H1 (cell line): ENCODE results near the gene GPX8. TPM values are rescaled to one million over a fixed set of nuclear protein-coding genes. Genes with fewer than 3 reads are reported as not detected.

Experiments
- CTCF ChIA-PET: fragments of 300-600 bp; sonication (Branson Sonifier 250); formaldehyde crosslinking; loops from one replicate; lab custom pipeline; 2021; ENCODE audit not compliant: partially characterized antibody; lab: Charles Lee
- POLR2A ChIA-PET: fragments of 300-600 bp; sonication (Branson Sonifier 250); formaldehyde crosslinking; loops from one replicate; lab custom pipeline; 2021; ENCODE audit warnings: inconsistent platforms; ENCODE audit not compliant: partially characterized antibody; lab: Charles Lee
- DNase-seq, 2 experiments: peaks; one replicate each; pipeline versions ENCODE4 v3.0.0 to v3.0.0-alpha.2; 2010 to 2022; ENCODE audit warnings: low spot score in 2 of 2, low read depth in 1 of 2, mixed read lengths in 1 of 2
- FAIRE-seq: peaks from 2 replicates; lab custom pipeline; 2011; peaks lifted over from hg19 to GRCh38; lab: Jason Lieb, UNC
- H2AFZ ChIP-seq: 2 replicates; pipeline ENCODE4 v1.8.1; 2012; ENCODE audit warnings: low read length, inconsistent platforms
- H2AK5ac ChIP-seq: 2 replicates; pipeline ENCODE4 v1.6.1; 2013; ENCODE audit warnings: low read depth, low read length
- H2BK120ac ChIP-seq: replicated peaks from 2 replicates; pipeline ENCODE3; 2013; ENCODE audit warnings: low read depth, low read length, inconsistent platforms
- H2BK12ac ChIP-seq: 2 replicates; pipeline ENCODE4 v1.6.1; 2013; ENCODE audit warnings: low read depth, low read length
- H2BK15ac ChIP-seq: 2 replicates; pipeline ENCODE4 v1.6.1; 2013; ENCODE audit warnings: low read length
- H2BK20ac ChIP-seq: 2 replicates; pipeline ENCODE4 v1.6.1; 2013; ENCODE audit warnings: low read length
- H2BK5ac ChIP-seq: 2 replicates; pipeline ENCODE4 v1.6.1; 2013; ENCODE audit warnings: low read depth, low read length
- H3K14ac ChIP-seq: 2 replicates; pipeline ENCODE4 v1.6.1; 2013; ENCODE audit warnings: inconsistent platforms; ENCODE audit not compliant: insufficient read length
- H3K18ac ChIP-seq: 2 replicates; pipeline ENCODE4 v1.6.1; 2013; ENCODE audit warnings: low read length; ENCODE audit errors: extremely low read depth
- H3K23ac ChIP-seq: 2 replicates; pipeline ENCODE4 v1.6.1; 2013; ENCODE audit warnings: inconsistent platforms; ENCODE audit not compliant: insufficient read length
- H3K23me2 ChIP-seq: 2 replicates; pipeline ENCODE4 v1.6.1; 2013; ENCODE audit warnings: low read depth, low read length
- H3K27ac ChIP-seq: 2 replicates; pipeline ENCODE4 v1.6.1; 2011; ENCODE audit warnings: low read depth, low read length, inconsistent platforms
- H3K27me3 ChIP-seq, 4 experiments: replicated peaks in 1 of 4; 1 replicate in 1 of 4; 2 replicates in 3 of 4; pipeline versions ENCODE4 v1.6.1 to v1.8.1; 2011 to 2013; ENCODE audit warnings: low read length in 3 of 4, mild to moderate bottlenecking in 3 of 4, inconsistent platforms in 2 of 4, mixed read lengths in 2 of 4, moderate library complexity in 1 of 4; ENCODE audit not compliant: control insufficient read depth in 3 of 4, insufficient read depth in 3 of 4; ENCODE audit errors: extremely low read depth in 1 of 4
- H3K36me3 ChIP-seq, 4 experiments: 2 replicates each; pipeline versions ENCODE4 v1.6.1 to v1.8.1; 2011 to 2013; ENCODE audit warnings: mild to moderate bottlenecking in 4 of 4, low read length in 3 of 4, moderate library complexity in 2 of 4, control low read depth in 1 of 4, inconsistent platforms in 1 of 4; ENCODE audit not compliant: insufficient read depth in 4 of 4, control insufficient read depth in 2 of 4
- H3K4ac ChIP-seq: replicated peaks from 2 replicates; pipeline ENCODE3; 2013; ENCODE audit warnings: low read length, low read depth, mixed read lengths, inconsistent platforms; ENCODE audit not compliant: insufficient read length
- H3K4me1 ChIP-seq, 4 experiments: replicated peaks in 1 of 4; 1 replicate in 1 of 4; 2 replicates in 3 of 4; pipeline versions ENCODE4 v1.6.1 to v1.8.1; 2011 to 2013; ENCODE audit warnings: low read length in 3 of 4, inconsistent platforms in 2 of 4, mixed read lengths in 1 of 4; ENCODE audit not compliant: insufficient read depth in 4 of 4, control insufficient read depth in 3 of 4
- H3K4me2 ChIP-seq, 2 experiments: 2 replicates each; pipeline versions ENCODE4 v1.6.1 to v1.8.1; 2011 to 2013; ENCODE audit warnings: low read depth in 2 of 2, low read length in 2 of 2, control low read depth in 1 of 2, inconsistent platforms in 1 of 2, mild to moderate bottlenecking in 1 of 2; ENCODE audit not compliant: insufficient read depth in 1 of 2
- H3K4me3 ChIP-seq, 4 experiments: fragments of 200-600, 300-600 bp in 1 of 4; sonication (generic), shearing (Covaris generic), sonication (Bioruptor Twin) in 1 of 4; 2 replicates each; pipeline versions ENCODE4 v1.5.1 to v1.8.1; 2011 to 2016; ENCODE audit warnings: low read length in 4 of 4, low read depth in 3 of 4, control low read depth in 2 of 4, inconsistent platforms in 2 of 4, mild to moderate bottlenecking in 2 of 4, mixed read lengths in 1 of 4, moderate library complexity in 1 of 4; ENCODE audit not compliant: insufficient read depth in 2 of 4; ENCODE audit errors: extremely low read depth in 1 of 4
- H3K56ac ChIP-seq: replicated peaks from 2 replicates; pipeline ENCODE3; 2013; ENCODE audit warnings: low read depth, mild to moderate bottlenecking, mixed read lengths, low read length, inconsistent platforms; ENCODE audit not compliant: insufficient read length
- H3K79me1 ChIP-seq: 2 replicates; pipeline ENCODE4 v1.6.1; 2013; ENCODE audit warnings: low read depth, low read length, control low read depth
- H3K79me2 ChIP-seq, 2 experiments: 2 replicates each; pipeline versions ENCODE4 v1.6.1 to v1.8.1; 2012 to 2013; ENCODE audit warnings: low read length in 2 of 2, mild to moderate bottlenecking in 2 of 2, inconsistent platforms in 1 of 2; ENCODE audit not compliant: insufficient read depth in 2 of 2, control insufficient read depth in 1 of 2
- H3K9ac ChIP-seq, 4 experiments: replicated peaks in 1 of 4; 1 replicate in 1 of 4; 2 replicates in 3 of 4; pipeline versions ENCODE4 v1.6.1 to v1.8.1; 2011 to 2013; ENCODE audit warnings: low read depth in 3 of 4, low read length in 3 of 4, control low read depth in 2 of 4, mild to moderate bottlenecking in 2 of 4, moderate library complexity in 2 of 4, inconsistent platforms in 1 of 4; ENCODE audit errors: extremely low read depth in 1 of 4
- H3K9me3 ChIP-seq, 2 experiments: 2 replicates each; pipeline versions ENCODE4 v1.6.1 to v1.8.1; 2012 to 2013; ENCODE audit warnings: mild to moderate bottlenecking in 2 of 2, moderate library complexity in 2 of 2, control low read depth in 1 of 2, inconsistent platforms in 1 of 2, low read depth in 1 of 2, low read length in 1 of 2, mixed read lengths in 1 of 2; ENCODE audit not compliant: insufficient read depth in 2 of 2
- H4K20me1 ChIP-seq, 2 experiments: replicated peaks in 1 of 2; 2 replicates each; pipeline versions ENCODE3 to v1.8.1; 2011 to 2013; ENCODE audit warnings: inconsistent platforms in 2 of 2, low read length in 2 of 2, mild to moderate bottlenecking in 1 of 2; ENCODE audit not compliant: insufficient read depth in 2 of 2, control insufficient read depth in 1 of 2
- H4K5ac ChIP-seq: 2 replicates; pipeline ENCODE4 v1.6.1; 2013; ENCODE audit warnings: low read length, low read depth, mixed read lengths, inconsistent platforms; ENCODE audit not compliant: insufficient read length
- H4K8ac ChIP-seq: 2 replicates; pipeline ENCODE4 v1.8.0; 2013; ENCODE audit warnings: mild to moderate bottlenecking, moderate library complexity, low read length, inconsistent platforms; ENCODE audit not compliant: insufficient read depth; ENCODE audit errors: extremely low read depth
- H4K91ac ChIP-seq: replicated peaks from 2 replicates; pipeline ENCODE3; 2013; ENCODE audit warnings: low read length, mixed read lengths, inconsistent platforms; ENCODE audit not compliant: insufficient read length
- EP300 ChIP-seq, 2 experiments: IDR thresholded peaks; 1 replicate in 1 of 2; 2 replicates in 1 of 2; pipeline ENCODE4 v1.6.1; 2011 to 2012; ENCODE audit warnings: low read depth in 2 of 2, low read length in 2 of 2, mild to moderate bottlenecking in 2 of 2, borderline replicate concordance in 1 of 2, inconsistent platforms in 1 of 2, moderate library complexity in 1 of 2
- EZH2 ChIP-seq: fragments of 200-600 bp; sonication (generic); IDR thresholded peaks from 2 replicates; pipeline ENCODE4 v1.7.1; 2012; ENCODE audit warnings: low read depth, mild to moderate bottlenecking, moderate library complexity, low read length, inconsistent platforms; ENCODE audit not compliant: severe bottlenecking
- GTF2F1 ChIP-seq: IDR thresholded peaks from 2 replicates; pipeline ENCODE4 v1.6.1; 2012; ENCODE audit warnings: low read depth, low read length, improper control_type of control experiment, borderline replicate concordance
- HDAC2 ChIP-seq, 2 experiments: fragments of 300-600 bp in 1 of 2; sonication (generic) in 1 of 2; IDR thresholded peaks; 2 replicates each; pipeline ENCODE4 v1.6.1; 2011 to 2012; ENCODE audit warnings: low read depth in 2 of 2, low read length in 2 of 2, mild to moderate bottlenecking in 2 of 2, moderate library complexity in 2 of 2, borderline replicate concordance in 1 of 2, inconsistent platforms in 1 of 2
- POU5F1 ChIP-seq: IDR thresholded peaks from 2 replicates; pipeline ENCODE4 v1.6.1; 2011; ENCODE audit warnings: low read depth, mild to moderate bottlenecking, low read length, moderate library complexity
- RBBP5 ChIP-seq: IDR thresholded peaks from 2 replicates; pipeline ENCODE4 v1.7.1; 2012; ENCODE audit warnings: low read depth, mild to moderate bottlenecking, inconsistent platforms, low read length, moderate library complexity, borderline replicate concordance
- SIRT6 ChIP-seq: IDR thresholded peaks from one replicate; pipeline ENCODE4 v1.7.1; 2012; ENCODE audit warnings: low read length, inconsistent platforms
- WGBS, 2 experiments: shearing (Covaris generic) in 1 of 2; methylation state at CpG; one replicate each; pipeline versions ENCODE4 v1.1.6 to v1.1.7; 2013 to 2015; ENCODE audit warnings: low lambda C conversion rate in 2 of 2, mixed read lengths in 2 of 2, inconsistent platforms in 1 of 2, low coverage in 1 of 2, missing lambda C conversion rate in 1 of 2; ENCODE audit not compliant: insufficient replicate concordance in 2 of 2, insufficient coverage in 1 of 2, insufficient read length in 1 of 2; ENCODE audit errors: extremely low coverage in 1 of 2, missing lambda C conversion rate in 1 of 2; 5-methylcytosine and 5-hydroxymethylcytosine counted together
- polyA plus RNA-seq, 7 experiments: library from polyadenylated mRNA; depleted of rRNA in 3 of 7; stranded (reverse) in 5 of 7; unstranded in 2 of 7; fragments of >200 nt in 5 of 7; fragments of 200-250 nt in 2 of 7; gene quantifications; 1 replicate in 5 of 7; 2 replicates in 1 of 7; 4 replicates in 1 of 7; pipeline versions ENCODE4 v1.2.1 to v1.2.3, GENCODE V29; 2011 to 2013; ENCODE audit warnings: missing spikeins in 2 of 7, mixed read lengths in 2 of 7
- total RNA-seq: library from RNA; stranded (reverse); fragmentation: NEBNext Ultra II Directional; extraction: Animal tissue kit (Norgen Biotek cat#: 25700); gene quantifications from 2 replicates; pipeline ENCODE4 v1.2.1, GENCODE V29; 2021
- TF ChIP-seq, protein P1 (sequence below): IDR thresholded peaks from 2 replicates; pipeline ENCODE4 v1.6.1; 2011; ENCODE audit warnings: low read depth, mild to moderate bottlenecking, low read length; ENCODE audit not compliant: insufficient read depth

GPX8 gene
- total and polyA plus RNA-seq, 2 of the 8 experiments (the other 6 are each of a cell fraction or from before 2014, with no cell fraction given): 19.5 to 60.4 TPM

DNA sequence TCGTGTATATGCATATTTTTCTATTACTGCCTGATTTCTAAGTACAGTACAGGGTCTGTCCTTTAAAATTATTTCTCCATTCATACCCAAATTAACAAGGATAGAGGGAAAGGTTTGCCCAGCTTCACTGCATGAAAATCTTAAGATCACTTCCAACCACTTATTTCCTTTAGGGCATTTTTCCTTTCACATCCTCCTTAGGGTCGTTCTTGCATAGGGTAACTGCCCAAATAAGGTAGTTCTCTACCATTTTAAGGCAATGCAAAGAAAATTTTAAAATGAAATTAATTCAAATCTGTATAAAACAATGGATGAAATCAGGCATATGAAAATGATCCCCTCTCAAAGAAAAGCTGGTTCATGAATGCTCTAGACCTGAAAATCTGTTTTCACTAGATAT lies 17.1 kb downstream of the GPX8 start:
- Histone ChIP-seq H3K4ac (no peak overlapping the region), H2BK15ac (no peak overlapping the region), H3K9me3 (no peaks in the 10 kb centered on the region), H3K79me2 (no peaks in the 10 kb centered on the region), H4K91ac (no peak overlapping the region), H3K4me2 (peak overlapping the region; percentile 82 to 90; a peak in 3 of 4 replicates), H3K79me1 (no peaks in the 10 kb centered on the region), H2BK20ac (no peak overlapping the region), H3K36me3 (no peaks in the 10 kb centered on the region), H3K4me3 (peak overlapping the region; percentile 45 to 61 (median 50); a peak in 7 of 8 replicates), H3K18ac (no peak overlapping the region), H3K14ac (no peak overlapping the region), H3K56ac (no peak overlapping the region), H3K23me2 (peaks cover 11% of the 10 kb centered on the region), H2AK5ac (no peak overlapping the region), H4K5ac (no peak overlapping the region), H3K4me1 (peaks cover 0 to 8% (median 5%) of the 10 kb centered on the region in 4 experiments; a peak in 4 of 7 replicates), H2BK12ac (no peak overlapping the region), H3K27me3 (peaks cover 28 to 68% (median 51%) of the 10 kb centered on the region in 4 experiments), H2BK5ac (no peak overlapping the region), H3K27ac (no peak overlapping the region), H2BK120ac (no peak overlapping the region), H2AFZ (no peak overlapping the region), H4K20me1 (peaks cover 5 to 9% of the 10 kb centered on the region in 2 experiments), H3K23ac (no peak overlapping the region), H3K9ac (no peak overlapping the region), H4K8ac (no peak overlapping the region)
- no peak for FAIRE-seq
- CTCF ChIA-PET: interaction anchor here (0.6 to 9.0 kb wide), 7 partner anchors 8 to 272 kb away, joined by 3 to 143 read pairs (median 3); partner anchors contain the start of genes CCNO and MCIDAS
- no peak for DNase-seq
- 13% methylated on average over 2 of the region's 2 CpGs; no CpG with 5 or more reads in 1 of the 2 experiments for WGBS, 2 experiments
- POLR2A ChIA-PET: interaction anchor here (0.8 to 1.5 kb wide), 3 partner anchors 9 to 61 kb away, joined by 3 to 4 read pairs (median 4); no protein-coding TSS in a partner anchor
- TF ChIP-seq HDAC2 (IDR thresholded peaks at IDR 0.05; ENCODE audit: borderline replicate concordance in 1 of 2, low read depth in 2 of 2, low read length in 2 of 2) (no peak), EP300 (IDR thresholded peaks at IDR 0.05; ENCODE audit: borderline replicate concordance in 1 of 2, low read depth in 2 of 2, low read length in 2 of 2) (no peak), RBBP5 (no peak), GTF2F1 (no peak), SIRT6 (no peak), EZH2 (no peak), POU5F1 (no peak)
- TF ChIP-seq, protein P1, sequence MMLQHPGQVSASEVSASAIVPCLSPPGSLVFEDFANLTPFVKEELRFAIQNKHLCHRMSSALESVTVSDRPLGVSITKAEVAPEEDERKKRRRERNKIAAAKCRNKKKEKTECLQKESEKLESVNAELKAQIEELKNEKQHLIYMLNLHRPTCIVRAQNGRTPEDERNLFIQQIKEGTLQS: no peak
